Superior temporal gyrus (tissue), 1 donor: Measurements from ENCODE around the gene NOTCH1.
"Not testable (repeated sequence)": the region's sequence is repeated elsewhere in the genome, so short reads cannot be mapped to it uniquely, and the experiment has no call there.

Experiments
- DNase-seq: peaks from one replicate; pipeline ENCODE4 v3.0.0-alpha.2; 2016; ENCODE audit errors: extremely low spot score

NOTCH1 gene

GRCh38 chr9:136578915-136579649, 33.2 kb upstream of the NOTCH1 start:
- no peak for DNase-seq

- no peak for DNase-seq
Measured at GRCh38 chr9:136578626-136578914, 32.7 kb upstream of the NOTCH1 start.

- DNase-seq: no peak
Measured at GRCh38 chr9:136577941-136578625, 32.2 kb upstream of the NOTCH1 start.

GRCh38 chr9:136576269-136576626, 30.4 kb upstream of the NOTCH1 start:
- no peak for DNase-seq

GRCh38 chr9:136575626-136576268, 29.9 kb upstream of the NOTCH1 start:
- DNase-seq: no peak

GRCh38 chr9:136574606-136575005, 28.8 kb upstream of the NOTCH1 start:
- DNase-seq: not testable (repeated sequence)

GRCh38 chr9:136572828-136573625, 27.2 kb upstream of the NOTCH1 start:
- no peak for DNase-seq

- no peak for DNase-seq
Measured at GRCh38 chr9:136572003-136572827, 26.4 kb upstream of the NOTCH1 start.

GRCh38 chr9:136571531-136571930, 25.7 kb upstream of the NOTCH1 start:
- DNase-seq: no peak

GRCh38 chr9:136570916-136571315, 25.1 kb upstream of the NOTCH1 start:
- no peak for DNase-seq

GRCh38 chr9:136570191-136570845, 24.5 kb upstream of the NOTCH1 start:
- DNase-seq: no peak

- no peak for DNase-seq
Measured at GRCh38 chr9:136569526-136570148, 23.8 kb upstream of the NOTCH1 start.

GRCh38 chr9:136568288-136569081, 22.6 kb upstream of the NOTCH1 start:
- DNase-seq: no peak

- no peak for DNase-seq
Measured at GRCh38 chr9:136567651-136568287, 21.9 kb upstream of the NOTCH1 start.

GRCh38 chr9:136566901-136567300, 21.1 kb upstream of the NOTCH1 start:
- DNase-seq: peak; percentile 94

- DNase-seq: no peak
Measured at GRCh38 chr9:136566553-136566895, 20.7 kb upstream of the NOTCH1 start.

- no peak for DNase-seq
Measured at GRCh38 chr9:136565715-136566552, 20.1 kb upstream of the NOTCH1 start.

GRCh38 chr9:136565086-136565714, 19.4 kb upstream of the NOTCH1 start:
- DNase-seq: peak; percentile 33
